NCI-H2029 treated with DMSO at 0.1 percent for 48 hours (cell line): ENCODE results near the gene GMDS.

Experiments used
- DNase-seq: peaks from one replicate; lab custom pipeline; 2025; lab: John Stamatoyannopoulos, UW

Gene GMDS

GRCh38 chr6:1643830-1644445, 601.5 kb downstream of the GMDS start:
- no peak for DNase-seq

- no peak for DNase-seq
Observed at GRCh38 chr6:1643111-1643510, 602.3 kb downstream of the GMDS start.

GRCh38 chr6:1641343-1641885, 604.0 kb downstream of the GMDS start:
- DNase-seq, result no peak

- DNase-seq, result no peak
Observed at GRCh38 chr6:1640476-1640875, 604.9 kb downstream of the GMDS start.

- DNase-seq, result no peak
Observed at GRCh38 chr6:1639430-1639829, 606.0 kb downstream of the GMDS start.

GRCh38 chr6:1636971-1637871, 608.2 kb downstream of the GMDS start:
- DNase-seq, result peak; percentile 88

GRCh38 chr6:1636272-1636825, 609.1 kb downstream of the GMDS start:
- no peak for DNase-seq

GRCh38 chr6:1635305-1636010, 609.9 kb downstream of the GMDS start:
- no peak for DNase-seq

- no peak for DNase-seq
Observed at GRCh38 chr6:1634081-1634480, 611.3 kb downstream of the GMDS start.

GRCh38 chr6:1633366-1634021, 611.9 kb downstream of the GMDS start:
- no peak for DNase-seq

GRCh38 chr6:1631251-1631650, 614.2 kb downstream of the GMDS start:
- no peak for DNase-seq

- peak; percentile 53 for DNase-seq
Observed at GRCh38 chr6:1630771-1631217, 614.6 kb downstream of the GMDS start.

- DNase-seq, result no peak
Observed at GRCh38 chr6:1630212-1630770, 615.1 kb downstream of the GMDS start.

- DNase-seq, result no peak
Observed at GRCh38 chr6:1629316-1629715, 616.1 kb downstream of the GMDS start.

GRCh38 chr6:1627827-1628560, 617.4 kb downstream of the GMDS start:
- no peak for DNase-seq

- DNase-seq, result no peak
Observed at GRCh38 chr6:1626481-1626880, 618.9 kb downstream of the GMDS start.

- no peak for DNase-seq
Observed at GRCh38 chr6:1625794-1626435, 619.5 kb downstream of the GMDS start.

- no peak for DNase-seq
Observed at GRCh38 chr6:1624851-1625781, 620.3 kb downstream of the GMDS start.
